Mucosa of stomach (tissue), 1 donor: ENCODE data around the gene C5orf52.

Experiments used
- H3K27me3 ChIP-seq: one replicate; pipeline ENCODE4 v1.7.0; 2013; ENCODE audit warnings: mild to moderate bottlenecking, low read length; ENCODE audit not compliant: control insufficient read depth, insufficient read depth
- H3K36me3 ChIP-seq: one replicate; pipeline ENCODE4 v1.7.0; 2013; ENCODE audit warnings: low read length; ENCODE audit not compliant: control insufficient read depth, insufficient read depth
- H3K4me1 ChIP-seq: one replicate; pipeline ENCODE4 v1.7.0; 2013; ENCODE audit warnings: mild to moderate bottlenecking, low read length; ENCODE audit not compliant: control insufficient read depth, insufficient read depth
- H3K4me3 ChIP-seq: one replicate; pipeline ENCODE4 v1.7.0; 2013; ENCODE audit warnings: low read length
- H3K9ac ChIP-seq: one replicate; pipeline ENCODE4 v1.7.0; 2013; ENCODE audit warnings: mild to moderate bottlenecking, low read length, moderate library complexity
- H3K9me3 ChIP-seq: one replicate; pipeline ENCODE4 v1.7.0; 2013; ENCODE audit warnings: mild to moderate bottlenecking, low read length, moderate library complexity; ENCODE audit not compliant: control insufficient read depth
- donor health status: Pancreatic carcinoma.

C5orf52 gene

DNA sequence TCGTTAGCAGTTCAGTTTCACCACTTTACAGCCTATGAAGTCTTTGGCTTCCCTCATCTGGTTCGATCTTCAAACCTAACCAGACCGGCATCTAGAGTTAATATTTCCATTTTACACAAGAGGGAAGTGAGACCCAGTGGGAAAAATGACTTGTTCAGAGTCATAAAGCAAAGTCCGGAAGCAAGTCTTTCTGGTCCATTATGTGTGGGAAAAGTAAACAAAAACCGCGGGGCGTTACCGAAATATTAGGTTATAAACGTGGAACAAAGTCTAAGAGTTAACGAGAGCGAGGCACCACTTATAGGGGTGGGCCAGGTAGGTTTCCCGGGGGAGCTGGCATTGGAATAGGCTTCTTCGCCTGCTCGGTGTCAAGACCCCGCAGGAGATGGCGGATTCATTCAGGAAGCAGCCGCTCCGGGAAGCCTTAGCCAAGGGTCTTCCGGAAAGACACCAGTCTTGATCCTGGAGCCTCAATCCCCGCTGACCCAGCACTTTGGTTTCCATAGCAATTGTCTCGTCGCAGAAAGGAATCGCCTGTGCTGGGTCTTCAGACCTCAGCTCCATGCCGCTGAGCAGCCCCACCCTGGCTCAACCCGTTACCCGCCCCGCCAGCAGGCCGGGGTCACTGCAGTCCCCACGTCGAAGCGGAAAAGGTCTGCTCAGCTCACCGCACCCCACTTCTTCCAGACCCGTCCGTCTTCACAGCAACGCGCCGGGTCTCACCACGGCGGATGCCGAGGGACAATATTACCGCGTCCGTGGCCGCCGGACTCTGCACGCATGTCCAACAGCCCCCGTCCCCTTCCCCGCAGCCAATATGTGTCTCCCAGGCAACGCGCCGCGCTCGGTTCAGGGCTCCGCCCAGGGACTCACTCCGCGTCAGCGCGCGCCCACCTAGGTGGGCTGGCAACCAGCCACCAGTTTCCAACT, at the start of gene C5orf52:
TSS of gene C5orf52 (plus strand) at position 872 of the 930 bp plus-strand sequence. CDS start 82 bp downstream, outside the sequence.
- H3K4me3 ChIP-seq = peak within 1 kb of the TSS; percentile 51
- peak within 1 kb of the TSS; percentile 65 for H3K9ac ChIP-seq
- H3K4me1 ChIP-seq = peaks cover 4% of the 10 kb centered on the region
- no peaks in the 10 kb centered on the region for H3K36me3 ChIP-seq
- no peaks in the 10 kb centered on the region for H3K9me3 ChIP-seq
- H3K27me3 ChIP-seq = peaks cover 12% of the 10 kb centered on the region

DNA sequence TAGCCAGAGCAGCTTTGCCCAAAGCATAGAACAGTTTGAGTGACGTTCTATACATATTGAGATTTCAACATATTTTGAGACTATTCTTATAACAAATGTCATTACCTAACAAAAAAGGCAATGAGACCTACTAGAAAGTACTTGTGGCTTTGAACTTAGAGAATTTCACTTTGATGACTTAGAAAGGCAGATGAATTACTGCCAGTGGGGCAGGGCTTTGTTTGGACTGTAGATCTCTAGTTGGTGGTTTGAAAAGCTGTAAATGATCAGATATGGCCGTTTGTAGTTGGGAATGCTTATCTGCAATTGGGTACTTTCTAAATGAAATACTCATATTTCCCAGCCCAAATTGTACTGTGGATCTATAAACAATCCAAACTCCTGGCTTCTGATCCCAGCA, 47.2 kb upstream of the C5orf52 start:
- Histone ChIP-seq H3K4me3 (no peak overlapping the region), H3K9ac (no peak overlapping the region)

GRCh38 chr5:157626831-157627230, 44.5 kb upstream of the C5orf52 start:
- Histone ChIP-seq H3K9me3 (no peaks in the 10 kb centered on the region), H3K36me3 (no peaks in the 10 kb centered on the region), H3K27me3 (no peaks in the 10 kb centered on the region), H3K9ac (no peak overlapping the region), H3K4me1 (no peaks in the 10 kb centered on the region), H3K4me3 (no peak overlapping the region)

More for the DNA sequence above, 47.2 kb upstream of the C5orf52 start:
- H3K27me3 ChIP-seq = no peaks in the 10 kb centered on the region
- H3K4me1 ChIP-seq = no peaks in the 10 kb centered on the region
- H3K36me3 ChIP-seq = no peaks in the 10 kb centered on the region
- H3K9me3 ChIP-seq = no peaks in the 10 kb centered on the region

- no peaks in the 10 kb centered on the region for H3K36me3 ChIP-seq
- no peak overlapping the region for H3K4me3 ChIP-seq
- H3K4me1 ChIP-seq = no peaks in the 10 kb centered on the region
- H3K9me3 ChIP-seq = no peaks in the 10 kb centered on the region
- no peak overlapping the region for H3K9ac ChIP-seq
- H3K27me3 ChIP-seq = no peaks in the 10 kb centered on the region
These were observed 41.0 kb upstream of the C5orf52 start for GRCh38 chr5:157630341-157630740.

DNA sequence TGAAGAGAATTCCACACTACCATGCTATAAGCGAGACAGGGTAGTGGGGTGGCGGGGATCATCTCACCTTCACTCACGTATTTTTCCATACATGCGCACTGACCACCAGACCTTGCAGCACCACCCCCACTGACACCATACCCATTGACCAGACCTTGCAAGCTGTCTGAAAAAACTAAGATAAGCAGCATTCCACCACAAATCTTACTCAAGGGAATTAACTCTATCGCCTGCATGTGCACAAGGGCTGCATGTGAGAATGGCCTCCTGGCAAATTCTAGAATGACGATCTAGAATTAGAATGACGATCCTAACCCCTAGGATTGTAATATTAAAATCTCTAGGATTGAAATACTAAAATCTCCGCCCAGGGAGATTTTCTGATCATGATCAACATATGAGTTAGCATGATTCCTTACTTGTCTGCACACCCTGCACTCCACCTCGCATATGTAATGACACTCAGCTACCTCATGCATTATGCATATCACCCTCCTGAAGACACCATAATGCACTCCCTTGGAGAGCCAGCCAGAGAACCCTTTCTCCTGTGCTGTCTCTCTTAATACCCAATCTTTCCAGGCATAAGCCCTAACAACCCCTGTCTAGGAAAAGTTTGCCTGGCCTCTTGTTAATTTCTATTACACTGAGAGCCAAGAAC, 30.8 kb upstream of the C5orf52 start:
- H3K36me3 ChIP-seq = no peaks in the 10 kb centered on the region
- no peak overlapping the region for H3K9ac ChIP-seq
- H3K27me3 ChIP-seq = no peaks in the 10 kb centered on the region
- H3K9me3 ChIP-seq = no peaks in the 10 kb centered on the region
- no peaks in the 10 kb centered on the region for H3K4me1 ChIP-seq
- H3K4me3 ChIP-seq = no peak overlapping the region

- H3K4me3 ChIP-seq = no peak overlapping the region
- no peaks in the 10 kb centered on the region for H3K36me3 ChIP-seq
- H3K4me1 ChIP-seq = peaks cover 10% of the 10 kb centered on the region
- no peaks in the 10 kb centered on the region for H3K9me3 ChIP-seq
- no peak overlapping the region for H3K9ac ChIP-seq
- H3K27me3 ChIP-seq = no peaks in the 10 kb centered on the region
These were observed 22.9 kb upstream of the C5orf52 start for GRCh38 chr5:157648275-157648990.

DNA sequence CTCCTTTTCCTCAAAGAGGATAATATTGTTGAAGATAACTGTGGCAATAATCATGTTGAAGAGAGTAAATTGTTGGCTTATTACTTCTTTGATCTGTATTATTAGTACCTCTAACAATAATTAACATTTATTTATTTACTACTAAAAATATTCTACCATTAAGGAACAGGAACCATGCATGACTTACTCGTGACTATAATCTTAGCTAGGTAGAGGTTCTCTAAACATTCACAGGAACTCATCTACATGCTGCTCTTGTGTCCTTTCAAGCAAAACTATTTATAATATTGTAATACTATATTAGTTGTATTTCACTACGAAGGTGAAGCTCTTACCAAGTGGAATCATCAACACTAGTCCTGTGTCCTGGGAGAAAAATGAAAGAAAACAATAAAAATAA, 22.2 kb upstream of the C5orf52 start:
- H3K36me3 ChIP-seq = no peaks in the 10 kb centered on the region
- no peak overlapping the region for H3K9ac ChIP-seq
- no peaks in the 10 kb centered on the region for H3K9me3 ChIP-seq
- H3K4me3 ChIP-seq = no peak overlapping the region
- no peaks in the 10 kb centered on the region for H3K27me3 ChIP-seq
- H3K4me1 ChIP-seq = peaks cover 10% of the 10 kb centered on the region

DNA sequence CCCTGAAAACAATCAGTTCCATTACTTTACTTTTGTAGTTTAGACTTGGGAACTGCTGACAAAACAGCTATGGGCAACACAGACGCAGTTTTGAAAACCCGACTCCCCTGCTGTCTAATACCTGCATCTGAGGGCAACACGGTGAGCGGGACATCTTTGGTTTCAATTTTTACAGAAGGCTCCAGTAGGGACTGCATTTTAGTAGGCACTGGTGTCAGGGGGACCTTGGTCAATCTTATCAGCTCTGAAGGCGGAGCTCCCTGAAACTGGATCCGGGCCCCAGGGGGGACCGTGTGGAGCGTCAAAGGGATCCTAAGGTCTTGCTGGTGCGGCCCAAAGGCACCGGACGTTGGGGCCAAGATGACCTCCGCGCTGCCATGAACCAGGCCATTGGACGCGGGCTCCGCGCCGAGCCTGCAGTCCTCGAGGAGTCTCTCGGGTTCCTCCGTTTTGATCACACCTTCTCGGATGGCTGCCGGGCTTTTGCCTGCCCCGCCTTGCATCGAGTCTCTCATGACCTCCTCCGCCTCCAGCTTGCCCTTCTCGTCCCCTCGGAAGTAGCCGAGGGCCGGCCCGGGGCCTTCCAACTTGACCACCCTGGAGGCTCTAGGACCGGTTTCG, 20.2 kb upstream of the C5orf52 start:
- no peaks in the 10 kb centered on the region for H3K9me3 ChIP-seq
- no peaks in the 10 kb centered on the region for H3K27me3 ChIP-seq
- H3K36me3 ChIP-seq = no peaks in the 10 kb centered on the region
- H3K4me1 ChIP-seq = peaks cover 10% of the 10 kb centered on the region
- no peak overlapping the region for H3K4me3 ChIP-seq
- peak overlapping the region; percentile 64 for H3K9ac ChIP-seq

- Histone ChIP-seq H3K4me3 (peak overlapping the region; percentile 25), H3K36me3 (no peaks in the 10 kb centered on the region), H3K27me3 (no peaks in the 10 kb centered on the region), H3K4me1 (peaks cover 10% of the 10 kb centered on the region), H3K9me3 (no peaks in the 10 kb centered on the region), H3K9ac (peak overlapping the region; percentile 64)
These were observed 19.5 kb upstream of the C5orf52 start for GRCh38 chr5:157651623-157652376.

GRCh38 chr5:157652377-157652692, 19.0 kb upstream of the C5orf52 start, which contains the start of gene SOX30:
TSS of gene SOX30 (minus strand) at chr5:157652438. CDS start at chr5:157652078, 360 bp downstream.
- Histone ChIP-seq H3K27me3 (no peaks in the 10 kb centered on the region), H3K9ac (peak within 1 kb of the TSS; percentile 64), H3K36me3 (no peaks in the 10 kb centered on the region), H3K4me1 (peaks cover 10% of the 10 kb centered on the region), H3K4me3 (peak within 1 kb of the TSS; percentile 25), H3K9me3 (no peaks in the 10 kb centered on the region)

GRCh38 chr5:157657516-157657915, 13.8 kb upstream of the C5orf52 start:
- Histone ChIP-seq H3K27me3 (no peaks in the 10 kb centered on the region), H3K4me1 (no peaks in the 10 kb centered on the region), H3K9me3 (no peaks in the 10 kb centered on the region), H3K4me3 (no peak overlapping the region), H3K36me3 (no peaks in the 10 kb centered on the region), H3K9ac (no peak overlapping the region)
